OCI-LY7 (cell line): ENCODE results near the gene FNDC3B.

Source experiments
- CTCF ChIP-seq: fragments of 200-600 bp; sonication (generic); conservative IDR thresholded peaks from 2 replicates; pipeline ENCODE4 v1.5.1; 2014; ENCODE audit warnings: mild to moderate bottlenecking, antibody characterized with exemption, low read length, moderate library complexity, mixed read lengths
- EZH2phosphoT487 ChIP-seq: fragments of 200-600 bp; sonication (generic); IDR thresholded peaks from 2 replicates; pipeline ENCODE4 v1.6.1; 2018; ENCODE audit warnings: low read depth, borderline replicate concordance, mild to moderate bottlenecking, mixed run types, antibody characterized with exemption, low read length, moderate library complexity, mixed read lengths

GRCh38 chr3:172198428-172198827, 159.1 kb downstream of the FNDC3B start:
- TF ChIP-seq EZH2phosphoT487 (no peak), CTCF (no peak)
